Left ventricle myocardium inferior (tissue), 1 donor: ENCODE measurements around the gene FAM131B. TPM values are rescaled to one million over a fixed set of nuclear protein-coding genes. Genes with fewer than 3 reads are reported as not detected.
"Not testable (repeated sequence)": the region's sequence is repeated elsewhere in the genome, so short reads cannot be mapped to it uniquely, and the experiment has no call there.

Experiments used
- DNase-seq: peaks from one replicate; pipeline ENCODE4 v3.0.0-alpha.2; 2020
- H3K27ac ChIP-seq: fragments of 200-600 bp; replicated peaks from 2 replicates; pipeline ENCODE4 v1.8.0; 2021
- H3K27me3 ChIP-seq: fragments of 200-600 bp; 2 replicates; pipeline ENCODE4 v1.8.0; 2021; ENCODE audit warnings: low read depth
- H3K36me3 ChIP-seq: fragments of 200-600 bp; 2 replicates; pipeline ENCODE4 v1.8.0; 2021
- H3K4me1 ChIP-seq: fragments of 200-600 bp; 2 replicates; pipeline ENCODE4 v1.8.0; 2021
- H3K4me3 ChIP-seq: fragments of 200-600 bp; 2 replicates; pipeline ENCODE4 v1.8.0; 2021; ENCODE audit warnings: mild to moderate bottlenecking, moderate library complexity
- H3K9me3 ChIP-seq: fragments of 200-600 bp; replicated peaks from 2 replicates; pipeline ENCODE4 v1.8.0; 2021
- CTCF ChIP-seq: fragments of 200-600 bp; IDR thresholded peaks from 2 replicates; pipeline ENCODE4 v1.8.0; 2021; ENCODE audit warnings: antibody characterized with exemption, mild to moderate bottlenecking, borderline replicate concordance
- intact Hi-C: fragments of 100-400 bp; cut with micrococcal nuclease; formaldehyde crosslinking; loops from one replicate; pipeline ENCODE4 v1.11.0; 2022
- total RNA-seq: library from RNA; stranded (reverse); fragmentation: NEBNext Ultra II Directional; extraction: Animal tissue kit (Norgen Biotek cat#: 25700); gene quantifications from one replicate; pipeline ENCODE4 v1.2.1, GENCODE V29; 2021
- donor health status: DM: no; HTN: yes; CAD: no; lungs with severe emphysema.

Gene FAM131B
- total RNA-seq, 1 donor from 2014 or later, result 0.47 TPM

DNA sequence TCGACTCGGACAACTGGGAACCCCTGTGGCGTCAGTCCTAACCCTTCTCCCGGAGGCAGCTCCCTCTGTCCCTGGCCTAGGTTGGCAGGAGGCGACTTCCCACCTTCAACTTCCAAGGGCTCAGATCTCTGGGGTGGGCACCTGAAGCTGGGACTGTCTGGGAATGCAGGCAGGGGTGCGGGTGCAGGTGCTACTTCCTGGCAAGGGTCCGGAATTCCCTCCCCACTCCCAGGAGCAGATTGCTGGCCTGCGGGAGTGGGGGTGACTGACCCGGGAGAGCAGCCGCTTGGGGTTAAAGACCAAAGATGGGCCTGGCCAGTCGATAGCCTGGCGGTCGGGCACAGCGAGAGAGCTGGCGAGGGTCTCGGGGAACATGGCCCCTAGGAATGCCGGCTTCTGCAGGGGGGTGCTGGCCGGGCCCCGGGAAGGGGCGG, 45.8 kb upstream of the FAM131B start:
- no peaks in the 10 kb centered on the region for H3K9me3 ChIP-seq
- peaks cover 45% of the 10 kb centered on the region for H3K27me3 ChIP-seq
- DNase-seq, result no peak
- no peak overlapping the region for H3K27ac ChIP-seq
- intact Hi-C loops, result no loop called here
- no peak for TF ChIP-seq CTCF
- no peaks in the 10 kb centered on the region for H3K36me3 ChIP-seq
- peaks cover 37% of the 10 kb centered on the region for H3K4me1 ChIP-seq
- peak overlapping the region; percentile 48 for H3K4me3 ChIP-seq

GRCh38 chr7:143407287-143408251, 45.1 kb upstream of the FAM131B start:
- intact Hi-C loops, result no loop called here
- peaks cover 38% of the 10 kb centered on the region for H3K27me3 ChIP-seq
- H3K9me3 ChIP-seq, result no peaks in the 10 kb centered on the region
- no peak overlapping the region for H3K4me3 ChIP-seq
- no peaks in the 10 kb centered on the region for H3K36me3 ChIP-seq
- peaks cover 37% of the 10 kb centered on the region for H3K4me1 ChIP-seq
- TF ChIP-seq CTCF, result no peak
- no peak overlapping the region for H3K27ac ChIP-seq
- no peak for DNase-seq

GRCh38 chr7:143406002-143406357, 43.5 kb upstream of the FAM131B start:
- Histone ChIP-seq H3K36me3 (no peaks in the 10 kb centered on the region), H3K27ac (no peak overlapping the region), H3K4me3 (no peak overlapping the region), H3K4me1 (peaks cover 30% of the 10 kb centered on the region), H3K27me3 (peaks cover 22% of the 10 kb centered on the region), H3K9me3 (no peaks in the 10 kb centered on the region)
- intact Hi-C loops, result no loop called here
- no peak for TF ChIP-seq CTCF
- no peak for DNase-seq

DNA sequence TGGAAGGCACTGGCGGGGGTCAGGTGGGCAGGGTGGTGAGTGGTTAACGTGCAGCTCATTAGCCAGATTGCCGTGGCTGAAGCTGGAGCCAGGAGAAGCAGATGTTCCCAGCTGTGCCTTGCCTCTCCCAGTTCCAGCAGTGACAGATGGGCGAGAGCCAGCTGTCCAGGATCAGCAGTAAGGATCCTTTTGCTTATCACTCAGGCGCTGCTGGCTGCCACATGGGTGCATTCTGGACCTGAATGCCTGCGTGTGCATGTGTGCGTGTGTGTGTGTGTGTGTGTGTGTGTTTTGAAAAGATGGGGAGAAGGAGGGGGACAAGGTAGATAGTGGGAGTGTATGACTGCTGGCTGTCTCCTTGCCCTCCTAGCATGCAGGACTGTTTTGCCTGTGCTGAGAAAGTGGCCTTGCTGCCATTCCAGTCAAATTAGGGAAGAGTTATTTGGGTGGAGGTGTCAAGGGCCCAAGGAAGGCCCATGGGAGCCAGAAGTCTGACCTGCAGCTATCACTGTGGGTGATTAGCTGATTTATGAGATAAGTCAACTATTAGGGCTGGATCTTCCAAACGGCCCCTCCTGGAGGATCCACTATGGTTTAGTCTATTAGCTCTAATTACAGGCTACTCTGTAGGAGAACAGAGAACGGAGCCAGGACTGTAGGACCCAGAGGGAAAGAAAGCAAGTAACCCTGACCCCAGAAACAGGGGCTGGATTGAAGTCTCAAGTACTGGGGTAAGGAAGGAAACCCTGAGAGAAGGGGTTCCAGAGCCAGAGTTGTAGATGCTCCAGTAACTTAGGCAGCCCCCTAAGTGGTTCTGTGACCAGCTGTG, 42.9 kb upstream of the FAM131B start:
- H3K27me3 ChIP-seq, result peaks cover 16% of the 10 kb centered on the region
- DNase-seq, result peak; percentile 82
- intact Hi-C loops, result no loop called here
- no peak overlapping the region for H3K27ac ChIP-seq
- H3K9me3 ChIP-seq, result no peaks in the 10 kb centered on the region
- TF ChIP-seq CTCF, result no peak
- no peaks in the 10 kb centered on the region for H3K36me3 ChIP-seq
- no peak overlapping the region for H3K4me3 ChIP-seq
- peaks cover 27% of the 10 kb centered on the region for H3K4me1 ChIP-seq

DNA sequence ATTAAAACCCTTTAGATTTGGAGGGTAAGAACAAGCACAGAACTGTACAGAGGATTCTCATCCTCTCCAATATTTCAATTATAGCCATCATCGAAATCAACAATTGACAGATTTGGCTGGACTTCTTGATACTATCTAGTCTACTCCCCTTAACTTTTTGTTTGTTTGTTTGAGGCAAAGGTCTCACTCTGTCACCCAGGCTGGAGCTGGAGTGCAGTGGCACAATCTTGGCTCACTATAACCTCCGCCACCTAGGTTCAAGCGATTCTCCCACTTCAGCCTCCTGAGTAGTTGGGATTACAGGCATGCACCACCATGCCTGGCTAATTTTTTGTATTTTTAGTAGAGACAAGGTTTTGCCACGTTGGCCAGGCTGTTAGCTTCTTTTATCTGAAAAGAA, 39.7 kb upstream of the FAM131B start:
- H3K27me3 ChIP-seq, H3K27ac ChIP-seq, H3K4me1 ChIP-seq, H3K4me3 ChIP-seq, DNase-seq, H3K9me3 ChIP-seq, intact Hi-C loops, H3K36me3 ChIP-seq: not testable (repeated sequence)

DNA sequence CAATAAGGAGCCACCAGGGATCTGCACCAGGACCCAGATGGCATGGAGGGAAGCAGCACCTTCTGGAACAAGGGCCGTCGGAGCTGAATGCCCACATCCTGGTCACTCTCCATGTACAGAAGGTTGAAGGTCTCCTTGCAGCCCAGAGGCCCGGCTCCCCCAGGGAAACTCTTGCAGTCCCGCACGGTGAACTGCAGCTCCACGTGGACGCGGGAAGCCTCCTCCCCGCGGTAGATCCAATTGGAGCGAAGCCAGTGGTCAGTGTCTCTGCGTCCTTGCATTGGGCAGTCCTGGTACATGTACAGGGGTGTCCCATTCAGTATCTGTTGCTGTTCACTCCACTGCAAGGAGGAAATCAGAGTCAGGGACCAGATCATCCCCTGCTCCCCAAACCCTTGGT, 38.8 kb upstream of the FAM131B start:
- H3K27me3 ChIP-seq, result no peaks in the 10 kb centered on the region
- no peak for TF ChIP-seq CTCF
- no peaks in the 10 kb centered on the region for H3K9me3 ChIP-seq
- no peak for DNase-seq
- peaks cover 6% of the 10 kb centered on the region for H3K4me1 ChIP-seq
- no peak overlapping the region for H3K27ac ChIP-seq
- no peaks in the 10 kb centered on the region for H3K36me3 ChIP-seq
- no peak overlapping the region for H3K4me3 ChIP-seq
- intact Hi-C loops, result no loop called here
